Hypothalamus (tissue), 51 donors: Measurements from ENCODE around the gene GOLGB1.
"Not testable (repeated sequence)": the region's sequence is repeated elsewhere in the genome, so short reads cannot be mapped to it uniquely, and the experiment has no call there.

Source experiments
- DNase-seq, 51 donors: peaks; one replicate each; lab custom pipeline; 2025; lab: John Stamatoyannopoulos, UW

The GOLGB1 gene

DNA sequence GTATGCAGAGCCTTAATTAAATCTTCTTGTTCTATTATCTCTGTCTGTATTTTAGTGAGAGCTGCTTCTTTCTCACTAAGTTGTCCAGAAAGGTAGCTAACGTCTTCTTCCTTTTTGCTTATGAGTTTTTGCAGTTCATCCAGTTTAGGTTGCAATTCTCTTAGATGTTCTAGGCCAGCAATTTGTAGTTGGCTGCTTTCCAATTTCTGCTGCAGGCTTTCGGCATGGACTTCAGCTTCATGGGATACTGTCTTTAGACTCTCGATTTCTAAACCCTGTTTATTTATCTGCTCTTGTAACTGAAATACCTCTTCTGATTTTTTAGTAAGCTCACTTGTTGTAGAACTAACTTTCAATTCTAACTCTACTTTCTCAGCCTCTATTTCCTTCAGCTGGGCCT lies 53.4 kb downstream of the GOLGB1 start:
- DNase-seq: no peak

GRCh38 chr3:121692010-121692699 lies 57.4 kb downstream of the GOLGB1 start:
- DNase-seq: no peak

- no peak for DNase-seq
These were observed 58.6 kb downstream of the GOLGB1 start for GRCh38 chr3:121690777-121691405.

DNA sequence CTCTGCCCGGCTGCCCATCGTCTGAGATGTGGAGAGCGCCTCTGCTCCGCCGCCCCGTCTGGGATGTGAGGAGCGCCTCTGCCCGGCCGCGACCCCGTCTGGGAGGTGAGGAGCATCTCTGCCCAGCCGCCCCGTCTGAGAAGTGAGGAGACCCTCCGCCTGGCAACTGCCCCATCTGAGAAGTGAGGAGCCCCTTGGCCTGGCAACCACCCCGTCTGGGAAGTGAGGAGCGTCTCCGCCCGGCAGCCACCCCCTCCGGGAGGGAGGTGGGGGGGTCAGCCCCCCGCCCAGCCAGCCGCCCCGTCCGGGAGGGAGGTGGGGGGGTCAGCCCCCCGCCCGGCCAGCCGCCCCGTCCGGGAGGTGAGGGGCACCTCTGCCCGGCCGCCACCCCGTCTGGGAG lies 60.8 kb downstream of the GOLGB1 start:
- not testable (repeated sequence) for DNase-seq

GRCh38 chr3:121681792-121682191 lies 67.7 kb downstream of the GOLGB1 start:
- no peak for DNase-seq

DNA sequence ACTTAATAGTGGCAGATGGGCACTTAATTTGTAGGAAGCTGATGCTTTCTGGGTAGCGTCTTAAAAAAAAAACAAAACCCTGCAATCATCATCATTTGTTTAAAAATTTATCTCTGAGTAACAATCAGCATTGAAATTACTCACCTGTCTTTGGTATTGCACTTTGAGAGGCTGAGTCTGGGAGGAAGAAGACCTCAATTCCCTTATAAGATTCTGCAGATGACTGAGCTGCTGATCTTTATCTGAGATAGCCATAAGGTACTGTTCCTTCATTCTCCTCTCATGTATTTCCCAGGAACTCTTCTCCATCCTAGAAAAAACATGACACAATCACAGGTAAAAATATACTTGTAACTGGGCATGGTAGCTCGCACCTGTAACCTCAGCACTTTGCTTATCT lies 72.4 kb downstream of the GOLGB1 start:
- no peak for DNase-seq

- DNase-seq: no peak
These were observed 78.9 kb downstream of the GOLGB1 start for GRCh38 chr3:121670676-121671075.

- DNase-seq: peak in 1 of 51 donors; percentile 6
These were observed 82.2 kb downstream of the GOLGB1 start for GRCh38 chr3:121667333-121667732.

- no peak for DNase-seq
These were observed 84.1 kb downstream of the GOLGB1 start for GRCh38 chr3:121665488-121665887.

DNA sequence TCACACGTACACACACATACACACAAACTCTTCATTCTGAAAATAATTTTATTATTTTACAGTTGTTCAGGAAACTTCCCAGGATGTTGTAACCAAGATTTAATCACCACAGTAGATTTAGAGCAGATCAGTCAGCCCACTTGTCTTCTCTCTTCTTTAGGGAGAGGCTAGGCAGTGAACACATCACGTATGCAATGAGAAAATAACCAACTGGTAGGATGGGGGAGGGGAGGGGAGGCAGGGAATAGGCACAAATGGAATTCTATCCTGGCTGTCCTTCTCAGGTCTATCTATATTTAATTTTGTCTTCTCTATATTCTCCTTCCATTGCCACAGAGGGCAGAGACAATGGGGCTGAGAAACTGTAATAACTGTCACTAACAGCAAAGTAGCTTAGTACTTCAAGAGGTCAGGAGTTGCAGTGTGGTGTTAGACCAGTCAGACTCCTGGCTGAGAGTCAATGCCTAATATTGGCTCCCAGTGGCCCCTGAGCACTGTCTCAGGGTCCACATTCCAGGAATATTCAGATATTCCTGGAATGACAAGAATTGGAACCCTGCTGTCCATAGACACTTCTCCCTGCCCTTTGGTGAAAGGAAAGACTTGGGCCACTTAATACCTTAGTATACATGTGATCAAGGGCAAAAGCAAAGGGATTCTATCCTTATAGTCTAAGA lies 86.2 kb downstream of the GOLGB1 start:
- no peak for DNase-seq

- DNase-seq: no peak
These were observed 86.8 kb downstream of the GOLGB1 start for GRCh38 chr3:121662742-121663141.

- no peak for DNase-seq
These were observed 88.2 kb downstream of the GOLGB1 start for GRCh38 chr3:121661376-121661775.

DNA sequence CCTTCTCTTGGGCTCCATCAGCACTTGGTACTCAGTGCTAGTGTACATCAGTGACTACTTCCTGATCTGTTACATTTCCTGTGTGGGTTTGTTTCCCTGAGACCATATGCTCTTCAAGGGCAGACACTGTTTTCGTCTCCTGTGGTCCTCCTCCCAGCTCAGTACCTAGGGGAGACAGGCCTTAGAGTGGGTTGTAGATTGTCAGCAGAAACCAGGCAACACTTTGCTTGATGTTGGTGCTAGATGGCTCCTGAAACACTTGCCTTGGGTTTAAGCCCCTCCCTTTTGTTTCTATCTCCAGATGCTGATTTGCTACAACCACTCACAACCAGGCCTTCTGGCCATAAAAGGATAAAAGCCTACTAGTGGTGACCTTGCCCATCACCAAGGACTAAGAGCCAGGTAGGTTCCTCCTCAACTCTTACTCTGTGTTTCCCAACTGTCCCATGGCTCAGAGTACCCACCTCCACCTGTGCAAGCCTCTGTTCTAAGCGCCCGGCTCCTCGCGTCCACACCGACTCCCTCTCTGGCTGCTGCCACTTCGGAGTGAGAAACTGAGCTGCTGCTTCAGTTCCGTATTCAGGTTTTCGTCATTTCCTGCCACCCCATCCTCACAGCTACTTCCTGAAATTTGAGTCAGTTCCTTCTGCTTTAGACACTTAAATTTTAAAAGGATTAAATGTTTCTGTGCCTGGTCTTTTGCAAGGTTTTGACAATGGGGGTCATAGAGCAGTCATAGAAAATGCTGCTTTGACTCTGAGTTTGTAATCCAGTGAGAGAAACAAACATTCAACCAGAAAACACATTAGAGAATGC lies 89.0 kb downstream of the GOLGB1 start, which contains the start of gene HCLS1:
TSS of gene HCLS1 (minus strand) at position 548 of the 816 bp plus-strand sequence. CDS start 2,556 bp downstream, outside the sequence.
- DNase-seq: peak in 22 of 51 donors; percentile 2 to 29 (median 11)

DNA sequence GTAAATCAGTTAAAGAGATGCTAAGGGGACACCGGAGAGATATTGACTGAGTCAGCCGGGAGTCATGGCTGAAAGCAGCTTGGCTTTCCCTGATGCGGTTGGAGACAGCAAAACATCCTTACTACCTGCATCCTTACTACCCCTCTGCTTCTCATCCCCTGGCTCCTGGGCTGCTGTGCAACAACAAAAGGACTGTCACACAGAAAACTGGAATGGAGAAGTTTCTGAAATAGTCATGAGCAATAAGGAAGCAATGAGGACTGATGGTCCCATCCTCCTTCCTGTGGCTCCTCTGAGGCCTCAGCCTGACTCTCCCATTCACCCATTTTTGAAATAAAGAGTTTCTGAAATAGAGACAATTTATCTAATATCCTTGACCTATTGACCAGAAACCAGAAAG lies 90.0 kb downstream of the GOLGB1 start:
- DNase-seq: no peak

- no peak for DNase-seq
These were observed 90.7 kb downstream of the GOLGB1 start for GRCh38 chr3:121658716-121659435.

DNA sequence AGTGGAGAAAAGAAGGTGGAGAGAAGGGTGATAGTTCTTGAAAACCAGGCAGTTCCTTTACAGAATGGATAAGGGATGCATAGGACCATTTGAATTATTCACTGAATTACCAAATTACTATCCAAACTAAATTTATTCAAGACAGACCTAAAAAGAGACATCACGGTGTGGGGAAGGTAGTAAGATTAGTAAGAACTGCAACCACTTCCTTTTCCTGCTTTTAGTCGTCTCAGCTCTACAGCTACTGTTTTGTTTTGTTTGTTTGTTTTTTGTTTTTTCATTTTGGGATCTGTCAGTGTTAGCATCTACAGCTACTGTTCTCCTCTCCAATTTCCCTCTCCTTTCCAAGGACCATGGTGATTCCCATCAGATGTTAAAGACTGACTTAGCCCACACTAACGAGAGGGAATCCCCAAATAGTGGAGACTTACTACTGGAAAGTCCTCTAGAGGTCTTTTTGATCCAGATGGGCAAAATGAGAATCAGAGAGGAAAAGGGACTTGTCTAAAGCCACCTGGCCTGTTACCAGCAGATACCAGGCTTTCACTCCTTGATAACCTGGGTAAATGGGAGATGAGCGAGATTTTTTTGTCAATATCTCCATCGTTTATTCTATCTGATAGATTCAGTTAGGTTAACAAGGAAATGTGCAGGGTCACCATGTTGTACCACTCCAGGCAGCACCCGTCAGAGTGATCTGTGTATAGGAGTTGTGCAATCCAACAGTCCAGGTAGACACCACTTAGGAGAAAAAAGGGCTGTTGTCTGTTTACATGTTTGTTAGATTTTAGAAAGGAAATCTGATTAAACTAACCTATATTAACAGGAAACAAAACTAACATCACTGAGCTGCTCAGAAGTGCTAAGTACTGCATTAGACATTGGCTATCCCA lies 94.8 kb downstream of the GOLGB1 start:
- DNase-seq: no peak

DNA sequence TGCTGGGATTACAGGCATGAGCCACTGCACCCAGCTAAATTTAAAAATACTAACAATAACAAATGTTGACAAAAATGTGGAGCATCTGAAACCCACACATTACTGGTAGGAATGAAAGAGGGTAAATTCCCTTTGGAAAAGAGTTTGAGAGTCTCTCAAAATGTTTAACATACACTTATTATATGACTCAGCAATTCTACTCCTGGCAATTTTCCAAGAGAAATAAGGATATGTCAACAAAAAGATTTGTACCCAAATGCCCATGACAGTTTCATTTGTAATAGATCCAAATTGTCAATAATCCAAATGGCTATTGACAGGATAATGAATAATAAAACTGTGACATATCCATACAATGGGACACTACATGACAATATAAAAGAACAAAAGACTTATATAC lies 97.9 kb downstream of the GOLGB1 start:
- DNase-seq: no peak

- no peak for DNase-seq
These were observed 99.9 kb downstream of the GOLGB1 start for GRCh38 chr3:121649645-121650044.
